Suprapubic skin (tissue), 4 donors: Measurements from ENCODE around the gene LTA4H. TPM values are rescaled to one million over a fixed set of nuclear protein-coding genes. Genes with fewer than 3 reads are reported as not detected.

Source experiments
- DNase-seq, 2 donors: peaks; one replicate each; pipeline ENCODE4 v3.0.0-alpha.2; 2019; ENCODE audit warnings: low spot score in 2 of 2
- H3K27ac ChIP-seq: fragments of 200-600 bp; sonication (generic); one replicate; pipeline ENCODE4 v1.5.1; 2019
- H3K27me3 ChIP-seq: fragments of 200-600 bp; sonication (generic); one replicate; pipeline ENCODE4 v1.5.1; 2019
- H3K36me3 ChIP-seq: fragments of 200-600 bp; sonication (generic); one replicate; pipeline ENCODE4 v1.5.1; 2019
- H3K4me1 ChIP-seq: fragments of 200-600 bp; sonication (generic); one replicate; pipeline ENCODE4 v1.5.1; 2019
- H3K4me3 ChIP-seq: fragments of 200-600 bp; sonication (generic); one replicate; pipeline ENCODE4 v1.5.1; 2019; ENCODE audit warnings: mild to moderate bottlenecking
- H3K9me3 ChIP-seq: fragments of 200-600 bp; sonication (generic); one replicate; pipeline ENCODE4 v1.5.1; 2019
- CTCF ChIP-seq, 2 donors: fragments of 200-600 bp in 1 of 2; fragments of 450-650 bp in 1 of 2; sonication (generic) in 1 of 2; IDR thresholded peaks; one replicate each; pipeline ENCODE4 v1.5.1; 2016 to 2019; ENCODE audit warnings: antibody characterized with exemption in 2 of 2, mild to moderate bottlenecking in 1 of 2, moderate library complexity in 1 of 2
- EP300 ChIP-seq: sonication (generic); formaldehyde crosslinking; IDR thresholded peaks from one replicate; pipeline ENCODE4 v1.6.1; 2017; ENCODE audit warnings: antibody characterized with exemption
- POLR2A ChIP-seq, 2 donors: fragments of 450-650 bp; IDR thresholded peaks; one replicate each; pipeline ENCODE4 v1.6.1; 2017; ENCODE audit warnings: antibody characterized with exemption in 2 of 2, mild to moderate bottlenecking in 2 of 2, moderate library complexity in 2 of 2
- POLR2AphosphoS5 ChIP-seq, 3 donors: sonication (generic); formaldehyde crosslinking; IDR thresholded peaks; one replicate each; pipeline ENCODE4 v1.6.1; 2017; ENCODE audit warnings: antibody characterized with exemption in 3 of 3
- WGBS: methylation state at CpG from one replicate; pipeline ENCODE4 v1.1.5; 2018; 5-methylcytosine and 5-hydroxymethylcytosine counted together
- total RNA-seq, 4 donors: library from RNA; depleted of rRNA; stranded (reverse); fragments of >200 nt; gene quantifications; one replicate each; pipeline ENCODE4 v1.1.0, GENCODE V29; 2016

The LTA4H gene
- total RNA-seq, 4 donors from 2014 or later: 61.8 to 89.7 (median 80.1) TPM

- TF ChIP-seq POLR2A (IDR thresholded peaks at IDR 0.05): no peak
- no peak for TF ChIP-seq CTCF (IDR thresholded peaks at IDR 0.05)
- no peak for TF ChIP-seq EP300
- no peak for TF ChIP-seq POLR2AphosphoS5 (IDR thresholded peaks at IDR 0.05)
- Histone ChIP-seq H3K9me3 (no peaks in the 10 kb centered on the region), H3K4me1 (peaks cover 5% of the 10 kb centered on the region), H3K27me3 (no peaks in the 10 kb centered on the region), H3K27ac (no peak overlapping the region), H3K36me3 (no peaks in the 10 kb centered on the region), H3K4me3 (no peak overlapping the region)
- no peak for DNase-seq
- WGBS: 84% methylated on average over 4 of the region's 4 CpGs
Observed at GRCh38 chr12:96063046-96063445, 27.7 kb upstream of the LTA4H start.

GRCh38 chr12:96061864-96062453 lies 26.6 kb upstream of the LTA4H start:
- H3K27ac ChIP-seq: no peak overlapping the region
- H3K4me3 ChIP-seq: no peak overlapping the region
- no peaks in the 10 kb centered on the region for H3K27me3 ChIP-seq
- no peaks in the 10 kb centered on the region for H3K36me3 ChIP-seq
- WGBS: 40% methylated on average over 4 of the region's 4 CpGs
- peak; percentile 64 to 90 for TF ChIP-seq CTCF (IDR thresholded peaks at IDR 0.05)
- no peak for TF ChIP-seq POLR2AphosphoS5 (IDR thresholded peaks at IDR 0.05)
- TF ChIP-seq POLR2A (IDR thresholded peaks at IDR 0.05): no peak
- TF ChIP-seq EP300: no peak
- peak in 1 of 2 donors; percentile 76 for DNase-seq
- H3K9me3 ChIP-seq: no peaks in the 10 kb centered on the region
- H3K4me1 ChIP-seq: peaks cover 5% of the 10 kb centered on the region

GRCh38 chr12:96061323-96061722 lies 25.9 kb upstream of the LTA4H start:
- WGBS: 88% methylated on average over 3 of the region's 3 CpGs
- peaks cover 5% of the 10 kb centered on the region for H3K4me1 ChIP-seq
- H3K4me3 ChIP-seq: no peak overlapping the region
- no peaks in the 10 kb centered on the region for H3K27me3 ChIP-seq
- H3K36me3 ChIP-seq: no peaks in the 10 kb centered on the region
- no peaks in the 10 kb centered on the region for H3K9me3 ChIP-seq
- no peak for DNase-seq
- no peak overlapping the region for H3K27ac ChIP-seq
- TF ChIP-seq EP300 (no peak), CTCF (IDR thresholded peaks at IDR 0.05) (no peak), POLR2A (IDR thresholded peaks at IDR 0.05) (no peak), POLR2AphosphoS5 (IDR thresholded peaks at IDR 0.05) (no peak)

GRCh38 chr12:96060041-96060440 lies 24.7 kb upstream of the LTA4H start:
- Histone ChIP-seq H3K9me3 (no peaks in the 10 kb centered on the region), H3K4me1 (peaks cover 5% of the 10 kb centered on the region), H3K36me3 (no peaks in the 10 kb centered on the region), H3K27me3 (no peaks in the 10 kb centered on the region), H3K4me3 (no peak overlapping the region), H3K27ac (no peak overlapping the region)
- no peak for TF ChIP-seq POLR2A (IDR thresholded peaks at IDR 0.05)
- WGBS: 78% methylated on average over 7 of the region's 7 CpGs
- DNase-seq: no peak

- no peaks in the 10 kb centered on the region for H3K9me3 ChIP-seq
- no peaks in the 10 kb centered on the region for H3K36me3 ChIP-seq
- H3K4me1 ChIP-seq: peaks cover 5% of the 10 kb centered on the region
- no peaks in the 10 kb centered on the region for H3K27me3 ChIP-seq
- no peak overlapping the region for H3K4me3 ChIP-seq
- no peak overlapping the region for H3K27ac ChIP-seq
- DNase-seq: no peak
- TF ChIP-seq POLR2AphosphoS5 (IDR thresholded peaks at IDR 0.05) (no peak), CTCF (IDR thresholded peaks at IDR 0.05) (no peak), POLR2A (IDR thresholded peaks at IDR 0.05) (no peak), EP300 (no peak)
- 88% methylated on average over 4 of the region's 4 CpGs for WGBS
Observed at GRCh38 chr12:96057986-96058553, 22.7 kb upstream of the LTA4H start.
